Activated T-helper 2 cell treated with anti-CD3 and anti-CD28 coated beads, Interferon-gamma antibody, Interleukin-2, Interleukin-4, amounts not matched to agents 10 μg/mL and 5 μg/mL and 100 μg/mL, durations not matched to agents 14 hours and 24 hours and 36 hours (primary cell): Measurements from ENCODE around the gene CILP2. TPM values are rescaled to one million over a fixed set of nuclear protein-coding genes. Genes with fewer than 3 reads are reported as not detected.
A peak's percentile ranks its signal among the peaks of the same experiment; 100 is the strongest.

Experiments used
- DNase-seq: peaks from one replicate; pipeline ENCODE4 v3.0.0; 2021; ENCODE audit warnings: low spot score
- H3K27ac Mint-ChIP-seq: one replicate; pipeline ENCODE4 v1.8.0; 2021; ENCODE audit warnings: mixed read lengths
- H3K27me3 Mint-ChIP-seq: one replicate; pipeline ENCODE4 v1.8.0; 2021; ENCODE audit warnings: low read depth, mixed read lengths
- H3K36me3 Mint-ChIP-seq: one replicate; pipeline ENCODE4 v1.8.0; 2021; ENCODE audit warnings: low read depth, mixed read lengths
- H3K4me1 Mint-ChIP-seq: one replicate; pipeline ENCODE4 v1.8.0; 2021; ENCODE audit warnings: low read depth, mixed read lengths
- H3K4me3 Mint-ChIP-seq: one replicate; pipeline ENCODE4 v1.8.0; 2021; ENCODE audit warnings: low read depth, mild to moderate bottlenecking, moderate library complexity, mixed read lengths
- H3K9me3 Mint-ChIP-seq: one replicate; pipeline ENCODE4 v1.8.0; 2021; ENCODE audit warnings: mixed read lengths
- intact Hi-C: fragments of 100-400 bp; cut with micrococcal nuclease; formaldehyde crosslinking; loops from one replicate; pipeline ENCODE4 v1.15.1; 2023
- total RNA-seq: library from RNA; stranded (reverse); gene quantifications from 2 replicates; pipeline ENCODE4 v1.2.3, GENCODE V29; 2022

CILP2 gene
- total RNA-seq, 1 donor from 2014 or later = 0.14 TPM

- no peak for DNase-seq
- intact Hi-C loops = no loop called here
- Mint-ChIP-seq H3K4me3 (no peak overlapping the region), H3K4me1 (peaks cover 4% of the 10 kb centered on the region), H3K27me3 (no peaks in the 10 kb centered on the region), H3K36me3 (peaks cover 59% of the 10 kb centered on the region), H3K9me3 (no peaks in the 10 kb centered on the region), H3K27ac (no peak overlapping the region)
Measured at GRCh38 chr19:19563348-19563848, 25.3 kb downstream of the CILP2 start.

DNA sequence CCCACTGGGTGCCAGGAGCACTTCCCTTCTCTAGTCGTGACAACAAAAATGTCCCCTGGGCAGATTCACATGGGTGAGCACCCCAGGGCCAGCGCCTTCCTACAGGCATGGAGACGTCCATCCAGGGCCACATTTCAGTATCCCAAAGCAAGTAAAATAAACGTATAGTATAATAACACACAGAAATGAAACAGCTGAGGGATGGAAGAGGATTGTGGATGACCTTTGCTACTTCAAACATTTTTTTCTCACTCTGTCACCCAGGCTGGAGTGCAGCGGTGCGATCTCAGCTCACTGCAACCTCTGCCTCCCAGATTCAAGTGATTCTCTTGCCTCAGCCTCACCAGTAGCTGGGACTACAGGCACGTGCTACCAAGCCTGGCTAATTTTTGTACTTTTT lies 28.2 kb downstream of the CILP2 start:
- H3K9me3 Mint-ChIP-seq = no peaks in the 10 kb centered on the region
- peaks cover 71% of the 10 kb centered on the region for H3K36me3 Mint-ChIP-seq
- no peak overlapping the region for H3K4me3 Mint-ChIP-seq
- H3K4me1 Mint-ChIP-seq = peaks cover 5% of the 10 kb centered on the region
- intact Hi-C loops = no loop called here
- DNase-seq = no peak
- H3K27ac Mint-ChIP-seq = no peak overlapping the region
- H3K27me3 Mint-ChIP-seq = no peaks in the 10 kb centered on the region

GRCh38 chr19:19567391-19567790 lies 29.3 kb downstream of the CILP2 start:
- no peaks in the 10 kb centered on the region for H3K9me3 Mint-ChIP-seq
- intact Hi-C loops = no loop called here
- no peak for DNase-seq
- peaks cover 60% of the 10 kb centered on the region for H3K36me3 Mint-ChIP-seq
- H3K4me3 Mint-ChIP-seq = no peak overlapping the region
- H3K27me3 Mint-ChIP-seq = no peaks in the 10 kb centered on the region
- no peak overlapping the region for H3K27ac Mint-ChIP-seq
- peaks cover 5% of the 10 kb centered on the region for H3K4me1 Mint-ChIP-seq

DNA sequence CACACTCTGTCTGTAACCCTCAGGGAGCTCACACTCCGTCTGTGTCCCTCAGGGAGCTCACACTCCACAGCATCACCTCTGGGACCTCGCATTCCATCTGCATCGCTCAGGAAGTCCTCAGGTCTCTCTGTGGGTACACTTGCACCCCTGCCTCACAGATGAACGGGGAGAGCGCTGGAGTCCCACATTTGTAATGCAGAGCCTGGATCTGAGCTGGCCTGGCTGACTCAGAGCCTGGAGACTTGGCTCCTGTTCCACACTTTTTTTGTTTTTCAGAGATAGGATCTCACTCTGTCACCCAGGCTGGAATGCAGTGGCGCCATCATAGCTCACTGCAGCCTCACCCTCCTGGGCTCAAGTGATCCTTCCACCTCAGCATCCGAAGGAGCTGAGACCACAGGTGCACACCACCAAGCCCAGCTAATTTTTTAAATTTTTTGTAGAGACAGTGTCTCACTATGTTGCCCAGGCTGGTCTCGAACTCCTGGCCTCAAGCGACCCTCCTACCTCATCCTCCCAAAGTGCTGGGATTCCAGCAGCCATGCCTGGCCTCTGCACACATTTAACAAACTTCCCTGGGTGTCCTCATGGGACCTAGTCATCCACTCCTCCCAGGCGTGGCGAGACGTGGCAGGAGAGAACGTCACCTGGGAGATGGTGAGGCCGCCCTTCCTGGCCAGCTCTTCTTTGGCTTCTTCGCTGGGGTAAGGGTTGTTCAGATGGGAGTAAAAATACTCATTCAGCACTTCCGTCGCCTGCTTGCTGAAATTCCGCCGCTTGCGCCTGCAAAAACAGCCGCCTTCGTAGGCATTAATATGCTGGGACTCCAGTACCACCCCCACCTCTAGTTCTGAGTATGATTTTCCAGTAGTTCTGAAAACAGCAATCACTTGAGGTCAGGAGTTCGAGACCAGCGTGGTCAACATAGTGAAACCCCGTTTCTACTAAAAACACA lies 31.0 kb downstream of the CILP2 start:
- intact Hi-C loops = no loop called here
- Mint-ChIP-seq H3K27me3 (no peaks in the 10 kb centered on the region), H3K9me3 (no peaks in the 10 kb centered on the region), H3K4me1 (peaks cover 5% of the 10 kb centered on the region), H3K36me3 (peaks cover 53% of the 10 kb centered on the region), H3K27ac (peak overlapping the region; percentile 46), H3K4me3 (no peak overlapping the region)
- no peak for DNase-seq

DNA sequence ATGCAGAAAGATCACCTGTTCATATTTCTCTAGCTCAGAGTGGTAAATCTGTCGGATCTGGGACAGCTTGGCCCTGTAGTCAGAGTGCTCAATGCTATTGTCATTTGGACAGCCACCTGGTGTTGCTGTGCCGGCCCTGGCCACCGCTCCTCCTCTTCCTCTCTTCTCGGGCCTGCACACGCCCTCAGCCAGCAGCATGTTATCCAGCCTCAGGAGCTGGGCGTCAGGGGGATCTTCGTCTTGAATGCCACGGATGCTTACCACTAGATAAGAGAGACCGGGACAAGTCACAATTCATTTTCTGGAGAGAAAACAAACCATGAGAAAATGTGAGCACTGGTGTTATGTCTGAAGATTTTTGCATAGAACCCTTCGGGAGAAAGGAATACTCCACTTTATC lies 32.5 kb downstream of the CILP2 start:
- H3K4me1 Mint-ChIP-seq = peaks cover 5% of the 10 kb centered on the region
- peak overlapping the region; percentile 6 for H3K27ac Mint-ChIP-seq
- peaks cover 45% of the 10 kb centered on the region for H3K36me3 Mint-ChIP-seq
- no peak for DNase-seq
- intact Hi-C loops = no loop called here
- no peaks in the 10 kb centered on the region for H3K27me3 Mint-ChIP-seq
- no peak overlapping the region for H3K4me3 Mint-ChIP-seq
- no peaks in the 10 kb centered on the region for H3K9me3 Mint-ChIP-seq

DNA sequence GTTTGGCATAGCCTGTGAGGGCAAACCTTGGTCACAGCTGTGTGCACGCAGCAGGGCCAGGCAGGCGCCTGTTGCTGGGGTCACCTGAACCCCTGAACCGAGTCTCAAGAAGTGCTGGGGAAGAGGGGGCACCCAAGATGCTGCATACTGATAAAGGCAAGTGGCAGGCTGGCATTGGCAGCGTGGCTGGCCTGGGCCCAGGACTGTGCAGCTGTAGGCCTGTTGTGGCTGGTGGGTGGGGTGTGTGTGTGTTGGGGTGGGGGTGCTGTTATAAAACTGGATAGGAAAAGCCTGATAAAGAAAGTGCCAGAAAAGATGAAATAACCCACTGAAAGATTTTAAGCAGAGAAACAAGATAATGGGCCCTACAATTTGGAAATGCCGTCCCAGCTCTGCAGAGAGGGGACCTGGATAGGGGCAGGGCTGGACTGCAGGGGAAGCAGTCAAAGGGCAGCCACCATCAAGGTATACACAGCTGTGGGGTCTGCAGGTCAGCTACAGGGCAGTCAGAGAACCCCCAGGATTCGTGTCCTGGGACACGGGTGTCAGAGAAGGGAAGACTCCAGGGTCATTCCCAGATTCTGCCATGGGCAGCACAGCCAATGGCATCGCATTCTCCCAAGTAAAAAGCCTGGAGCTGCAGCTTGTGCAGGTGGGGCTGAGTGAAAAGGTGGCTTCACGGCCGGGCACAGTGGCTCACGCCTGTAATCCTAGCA lies 33.2 kb downstream of the CILP2 start:
- Mint-ChIP-seq H3K4me3 (no peak overlapping the region), H3K9me3 (no peaks in the 10 kb centered on the region), H3K27ac (no peak overlapping the region), H3K4me1 (peaks cover 5% of the 10 kb centered on the region), H3K27me3 (no peaks in the 10 kb centered on the region), H3K36me3 (peaks cover 46% of the 10 kb centered on the region)
- DNase-seq = no peak
- intact Hi-C loops = no loop called here

DNA sequence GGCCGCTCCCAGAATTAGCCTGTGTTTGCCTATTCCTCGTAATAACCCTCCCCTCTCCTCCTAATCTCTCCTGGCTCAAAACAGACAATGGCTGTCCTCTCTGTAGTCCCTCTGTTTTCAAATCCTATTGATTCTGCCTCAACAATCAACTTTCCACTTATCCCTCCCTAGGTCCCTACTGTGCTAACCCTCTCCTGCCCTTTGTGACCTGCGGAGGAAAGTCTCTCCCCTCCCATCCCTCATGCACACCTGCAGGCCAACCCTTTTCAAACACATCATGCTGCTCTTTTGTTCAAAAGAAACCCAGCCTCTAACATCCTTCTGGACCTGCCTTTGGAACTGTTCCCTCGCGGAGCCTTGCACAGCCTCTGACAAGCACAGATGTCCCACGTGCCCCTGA lies 37.3 kb downstream of the CILP2 start:
- intact Hi-C loops = no loop called here
- Mint-ChIP-seq H3K4me3 (no peak overlapping the region), H3K27ac (peak overlapping the region; percentile 3), H3K36me3 (peaks cover 24% of the 10 kb centered on the region), H3K27me3 (no peaks in the 10 kb centered on the region), H3K4me1 (peaks cover 2% of the 10 kb centered on the region), H3K9me3 (no peaks in the 10 kb centered on the region)
- no peak for DNase-seq

DNA sequence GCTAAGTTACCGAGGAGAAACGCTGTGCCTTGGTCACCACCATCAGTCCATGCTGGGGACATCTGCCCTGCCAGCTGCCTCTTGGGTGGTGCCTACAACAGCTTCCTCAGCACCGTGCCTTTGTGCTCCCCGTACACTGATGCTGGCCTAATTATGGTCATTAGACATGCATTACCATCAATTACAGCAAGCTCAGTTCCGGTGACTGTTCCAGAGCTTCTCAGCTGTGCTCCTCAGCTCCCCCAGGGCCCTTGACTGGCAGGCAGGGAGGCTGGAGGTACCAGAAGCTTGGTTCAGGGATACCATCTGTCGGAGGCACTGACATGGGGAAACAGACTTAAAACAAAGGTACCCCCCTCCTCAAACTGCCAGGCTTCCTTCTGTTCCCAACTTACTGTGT lies 40.2 kb downstream of the CILP2 start:
- peaks cover 5% of the 10 kb centered on the region for H3K4me1 Mint-ChIP-seq
- intact Hi-C loops = no loop called here
- no peak overlapping the region for H3K27ac Mint-ChIP-seq
- no peaks in the 10 kb centered on the region for H3K9me3 Mint-ChIP-seq
- peaks cover 17% of the 10 kb centered on the region for H3K36me3 Mint-ChIP-seq
- no peak overlapping the region for H3K4me3 Mint-ChIP-seq
- no peaks in the 10 kb centered on the region for H3K27me3 Mint-ChIP-seq
- no peak for DNase-seq

- Mint-ChIP-seq H3K9me3 (no peaks in the 10 kb centered on the region), H3K27ac (no peak overlapping the region), H3K4me1 (peaks cover 5% of the 10 kb centered on the region), H3K4me3 (no peak overlapping the region), H3K27me3 (no peaks in the 10 kb centered on the region), H3K36me3 (peaks cover 14% of the 10 kb centered on the region)
- no peak for DNase-seq
- intact Hi-C loops = no loop called here
Measured at GRCh38 chr19:19579533-19580361, 41.7 kb downstream of the CILP2 start.

- Mint-ChIP-seq H3K4me1 (peaks cover 6% of the 10 kb centered on the region), H3K27ac (peak overlapping the region; percentile 33), H3K9me3 (no peaks in the 10 kb centered on the region), H3K4me3 (no peak overlapping the region), H3K27me3 (no peaks in the 10 kb centered on the region), H3K36me3 (peaks cover 15% of the 10 kb centered on the region)
- intact Hi-C loops = no loop called here
- DNase-seq = no peak
Measured at GRCh38 chr19:19580418-19580817, 42.4 kb downstream of the CILP2 start.

- H3K4me3 Mint-ChIP-seq = no peak overlapping the region
Measured at GRCh38 chr19:19581391-19581790, 43.3 kb downstream of the CILP2 start.

GRCh38 chr19:19582471-19582870 lies 44.4 kb downstream of the CILP2 start:
- no peak overlapping the region for H3K4me3 Mint-ChIP-seq
- no peak overlapping the region for H3K27ac Mint-ChIP-seq
- DNase-seq = no peak
- H3K4me1 Mint-ChIP-seq = peaks cover 12% of the 10 kb centered on the region
- H3K36me3 Mint-ChIP-seq = peaks cover 19% of the 10 kb centered on the region
- intact Hi-C loops = no loop called here
- H3K27me3 Mint-ChIP-seq = no peaks in the 10 kb centered on the region
- H3K9me3 Mint-ChIP-seq = no peaks in the 10 kb centered on the region

More at GRCh38 chr19:19581391-19581790, 43.3 kb downstream of the CILP2 start:
- no peaks in the 10 kb centered on the region for H3K27me3 Mint-ChIP-seq
- H3K36me3 Mint-ChIP-seq = peaks cover 19% of the 10 kb centered on the region
- H3K9me3 Mint-ChIP-seq = no peaks in the 10 kb centered on the region
- DNase-seq = no peak
- H3K27ac Mint-ChIP-seq = no peak overlapping the region
- H3K4me1 Mint-ChIP-seq = peaks cover 12% of the 10 kb centered on the region
- intact Hi-C loops = no loop called here
